IMR-90 (cell line): ENCODE measurements around the gene KCNN3.

Source experiments
- BHLHE40 ChIP-seq: fragments of 150-350 bp; IDR thresholded peaks from 2 replicates; pipeline ENCODE4 v1.6.1; 2016; ENCODE audit warnings: mild to moderate bottlenecking, low read depth, low read length
- CTCF ChIP-seq: conservative IDR thresholded peaks from 2 replicates; pipeline ENCODE4 v1.5.1; 2012; ENCODE audit warnings: mild to moderate bottlenecking, low read depth, low read length, improper control_type of control experiment
- ELK1 ChIP-seq: fragments of 150-350 bp; IDR thresholded peaks from 2 replicates; pipeline ENCODE4 v1.6.1; 2016; ENCODE audit warnings: low read depth, mild to moderate bottlenecking, low read length, moderate library complexity, borderline replicate concordance
- FOS ChIP-seq: fragments of 150-350 bp; IDR thresholded peaks from 2 replicates; pipeline ENCODE4 v1.6.1; 2016; ENCODE audit warnings: low read depth, low read length
- MAFK ChIP-seq: IDR thresholded peaks from 2 replicates; pipeline ENCODE4 v1.6.1; 2012; ENCODE audit warnings: low read depth, low read length, improper control_type of control experiment
- MAZ ChIP-seq: IDR thresholded peaks from 2 replicates; pipeline ENCODE4 v1.6.1; 2012; ENCODE audit warnings: low read depth, mild to moderate bottlenecking, low read length, improper control_type of control experiment, moderate library complexity, borderline replicate concordance
- NFE2L2 ChIP-seq: fragments of 150-350 bp; IDR thresholded peaks from 2 replicates; pipeline ENCODE4 v1.6.1; 2016; ENCODE audit warnings: low read depth, mild to moderate bottlenecking, low read length
- POLR2A ChIP-seq: IDR thresholded peaks from 2 replicates; pipeline ENCODE4 v1.6.1; 2012; ENCODE audit warnings: mild to moderate bottlenecking, low read depth, low read length
- RAD21 ChIP-seq: IDR thresholded peaks from 2 replicates; pipeline ENCODE4 v1.6.1; 2012; ENCODE audit warnings: low read length, improper control_type of control experiment
- RCOR1 ChIP-seq: IDR thresholded peaks from 2 replicates; pipeline ENCODE4 v1.6.1; 2012; ENCODE audit warnings: mild to moderate bottlenecking, low read length, improper control_type of control experiment; ENCODE audit not compliant: insufficient replicate concordance
- RFX5 ChIP-seq: IDR thresholded peaks from 2 replicates; pipeline ENCODE4 v1.8.0; 2012; ENCODE audit warnings: low read depth, mild to moderate bottlenecking, low read length, moderate library complexity
- SMC3 ChIP-seq: fragments of 150-350 bp; IDR thresholded peaks from 2 replicates; pipeline ENCODE4 v1.6.1; 2016; ENCODE audit warnings: low read depth, mild to moderate bottlenecking, antibody characterized with exemption, low read length, moderate library complexity

- TF ChIP-seq CTCF (no peak), ELK1 (no peak), RFX5 (no peak), RCOR1 (no peak), RAD21 (no peak), SMC3 (no peak), FOS (no peak), BHLHE40 (no peak), POLR2A (no peak), MAFK (no peak), NFE2L2 (no peak), MAZ (no peak)
Observed at GRCh38 chr1:154857022-154857421, 13.1 kb downstream of the KCNN3 start.
